Fibroblast of skin of right quadriceps (primary cell): Measurements from ENCODE around the gene URB1.
"Not testable (repeated sequence)": the region's sequence is repeated elsewhere in the genome, so short reads cannot be mapped to it uniquely, and the experiment has no call there.

Experiments used
- DNase-seq: peaks from one replicate; pipeline ENCODE4 v3.0.0-alpha.2; 2013

The URB1 gene

DNA sequence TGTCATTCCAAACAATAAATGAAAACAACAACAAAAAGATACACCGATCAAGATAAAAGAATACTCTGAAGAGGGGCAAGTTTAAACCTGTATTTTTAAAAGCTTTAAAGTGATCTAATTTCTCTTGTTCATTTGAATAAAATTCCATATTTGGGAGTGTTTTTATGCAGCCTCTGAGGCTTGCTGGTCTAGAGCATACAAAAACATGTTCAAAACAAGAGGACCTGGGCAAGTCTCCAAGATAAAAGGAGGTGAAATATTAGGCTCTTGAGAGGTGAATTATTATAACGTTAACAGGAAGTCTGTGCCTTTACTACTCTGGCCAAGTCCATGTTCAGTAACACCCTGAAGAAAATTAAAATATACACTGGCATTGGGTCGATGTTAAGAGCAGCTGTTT is 20.1 kb downstream of the URB1 start:
- no peak for DNase-seq

GRCh38 chr21:32371913-32372314 is 20.9 kb downstream of the URB1 start:
- peak; percentile 63 for DNase-seq

GRCh38 chr21:32370998-32371766 is 21.6 kb downstream of the URB1 start:
- DNase-seq, result no peak

- not testable (repeated sequence) for DNase-seq
Measured at GRCh38 chr21:32368961-32369360, 23.9 kb downstream of the URB1 start.

- DNase-seq, result no peak
Measured at GRCh38 chr21:32368386-32368785, 24.4 kb downstream of the URB1 start.

- DNase-seq, result no peak
Measured at GRCh38 chr21:32367158-32367557, 25.7 kb downstream of the URB1 start.

GRCh38 chr21:32366191-32366590 is 26.6 kb downstream of the URB1 start:
- DNase-seq, result no peak

DNA sequence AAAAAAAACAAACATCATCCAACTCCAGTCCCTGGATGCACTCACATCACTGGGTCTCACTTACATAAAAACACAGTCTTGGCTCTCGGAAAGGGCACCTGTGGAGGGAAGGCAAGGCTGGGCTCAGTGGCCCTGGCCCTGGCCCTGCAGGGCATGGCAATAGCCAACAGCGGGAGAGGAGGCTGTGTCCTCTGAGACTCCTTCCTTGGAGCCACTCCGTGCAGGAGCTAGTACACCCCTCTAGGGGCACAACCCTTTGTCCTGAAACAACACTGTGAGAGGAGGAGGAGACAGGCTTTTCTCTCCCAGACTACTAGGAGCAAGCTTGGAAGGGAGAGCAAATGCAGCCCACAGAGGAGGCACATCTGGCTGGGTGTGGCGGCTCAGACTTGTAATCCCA is 28.0 kb downstream of the URB1 start:
- no peak for DNase-seq

- DNase-seq, result no peak
Measured at GRCh38 chr21:32364387-32364786, 28.4 kb downstream of the URB1 start.

GRCh38 chr21:32360401-32360975 is 32.3 kb downstream of the URB1 start:
- DNase-seq, result no peak

DNA sequence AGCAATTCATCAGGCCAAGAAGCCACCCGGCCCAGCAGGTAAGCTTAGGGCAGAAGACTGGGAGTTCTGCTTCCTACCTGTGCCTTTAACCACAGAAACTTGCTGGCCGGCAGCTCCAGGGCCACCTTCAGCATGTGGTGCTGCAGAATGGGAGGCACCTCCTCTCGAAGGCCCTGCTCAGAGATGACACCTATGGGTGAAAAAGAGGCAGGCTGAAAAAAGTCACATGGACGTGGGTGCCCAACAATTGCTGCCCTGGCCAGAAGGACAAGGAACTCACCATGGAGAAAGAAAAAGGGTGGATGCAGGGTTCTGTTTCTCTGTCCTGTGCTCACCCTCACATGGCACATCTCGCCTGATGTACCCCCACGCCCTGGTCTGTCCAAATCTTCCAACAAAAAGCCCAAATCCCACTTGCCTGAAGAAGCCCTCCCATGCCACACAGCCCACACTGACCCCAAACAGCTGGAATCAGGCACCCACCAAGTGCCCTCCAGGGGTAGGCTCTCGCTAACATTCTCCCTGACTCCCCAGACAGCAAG is 33.0 kb downstream of the URB1 start:
- no peak for DNase-seq

DNA sequence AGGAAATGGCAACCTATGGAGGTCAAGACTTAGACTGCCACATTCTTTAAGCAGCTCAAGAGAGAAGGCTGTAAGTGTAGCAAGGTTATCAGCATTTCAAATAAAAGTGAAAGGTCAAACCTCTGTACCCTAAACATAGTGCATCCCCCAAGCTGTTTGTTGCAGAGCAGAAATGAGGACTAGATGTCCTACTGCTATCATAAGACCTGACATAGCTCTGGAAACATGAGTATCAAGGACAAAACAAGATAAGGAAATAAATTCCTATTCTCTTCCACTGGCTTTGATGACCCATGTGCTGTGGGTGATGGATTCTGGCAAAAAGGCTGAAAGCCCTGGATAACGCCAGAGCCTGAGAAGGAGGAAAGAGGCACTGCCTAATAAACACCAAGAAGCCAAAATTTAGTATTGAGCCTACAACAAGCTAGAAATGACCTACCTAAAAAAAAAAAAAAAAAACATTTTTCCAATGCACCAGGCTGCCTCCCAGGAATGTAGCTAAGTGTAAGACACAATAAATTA is 35.9 kb downstream of the URB1 start:
- no peak for DNase-seq

GRCh38 chr21:32353002-32353711 is 39.7 kb downstream of the URB1 start:
- DNase-seq, result no peak

- DNase-seq, result no peak
Measured at GRCh38 chr21:32352526-32352925, 40.3 kb downstream of the URB1 start.

- DNase-seq, result no peak
Measured at GRCh38 chr21:32351428-32351827, 41.4 kb downstream of the URB1 start.

- DNase-seq, result no peak
Measured at GRCh38 chr21:32350981-32351380, 41.8 kb downstream of the URB1 start.

DNA sequence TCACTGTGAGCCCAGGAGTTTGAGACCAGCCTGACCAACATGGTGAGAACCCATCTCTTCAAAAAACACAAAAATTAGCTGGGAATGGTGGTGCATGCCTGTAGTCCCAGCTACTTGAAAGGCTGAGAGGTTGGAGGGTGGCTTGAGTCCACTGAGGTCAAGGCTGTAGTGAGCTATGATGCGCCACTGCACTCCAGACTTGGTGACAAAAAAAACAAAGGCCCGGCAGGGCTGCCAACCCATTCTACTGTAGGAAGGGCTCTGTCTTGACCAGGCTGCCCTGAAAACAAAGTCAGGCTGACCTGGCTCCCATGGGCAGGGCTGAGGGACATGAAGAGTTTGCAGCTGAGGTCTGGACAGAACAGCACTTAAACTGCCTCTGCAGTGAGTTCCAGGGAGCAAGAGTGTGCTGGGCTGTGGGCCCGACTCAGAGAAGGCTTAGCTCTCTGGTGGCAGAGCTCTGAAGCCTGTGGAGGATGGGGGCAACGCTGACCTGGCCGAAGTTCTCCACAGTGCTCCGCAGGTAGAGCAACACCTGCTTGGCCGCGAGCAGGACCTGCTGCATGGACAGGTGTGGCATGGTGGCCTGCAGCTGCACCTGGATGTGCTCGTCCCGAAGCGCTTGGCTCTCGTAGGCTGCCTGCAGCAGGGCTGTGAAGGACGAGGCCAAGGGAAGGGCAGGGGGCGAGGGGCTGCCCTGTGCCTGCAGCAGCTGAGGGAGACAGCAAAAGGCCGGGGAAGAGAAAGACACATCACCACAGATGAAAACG is 42.4 kb downstream of the URB1 start:
- DNase-seq, result no peak

- no peak for DNase-seq
Measured at GRCh38 chr21:32349333-32349944, 43.4 kb downstream of the URB1 start.

GRCh38 chr21:32348604-32349332 is 44.0 kb downstream of the URB1 start:
- DNase-seq, result no peak

- DNase-seq, result no peak
Measured at GRCh38 chr21:32347977-32348376, 44.8 kb downstream of the URB1 start.

- DNase-seq, result no peak
Measured at GRCh38 chr21:32347351-32347750, 45.5 kb downstream of the URB1 start.

GRCh38 chr21:32346951-32347350 is 45.9 kb downstream of the URB1 start:
- DNase-seq, result no peak
